ENCODE results near the gene CCP110. TPM values are rescaled to one million over a fixed set of nuclear protein-coding genes. Genes with fewer than 3 reads are reported as not detected.

CCP110 gene
- total and polyA plus RNA-seq, 2 of the 13 experiments (the other 11 are each of a cell fraction or from before 2014, with no cell fraction given): 10.0 to 11.1 TPM

GRCh38 chr16:19521471-19522396 lies 2.0 kb upstream of the CCP110 start, which contains the start of gene GDE1 (continued):
- TF ChIP-seq HNF4A (CRISPR knock-in tag; IDR thresholded peaks at IDR 0.05): no peak
- no peak for TF ChIP-seq ZBTB14 (CRISPR knock-in tag; IDR thresholded peaks at IDR 0.05)
- 0 out of 2 replicates have a peak, but pooled peaks have one; percentile 72 for TF ChIP-seq ZFP37 (CRISPR knock-in tag; IDR thresholded peaks at IDR 0.05; ENCODE audit: borderline replicate concordance)
- no peak; the same call in 1 of the 2 replicates for TF ChIP-seq KDM6A (CRISPR knock-in tag; IDR thresholded peaks at IDR 0.05; ENCODE audit: low read depth)
- peak; percentile 99 for TF ChIP-seq ZNF883 (CRISPR knock-in tag; IDR thresholded peaks at IDR 0.05; ENCODE audit: not compliant biosample characterization)
- TF ChIP-seq ZNF468 (CRISPR knock-in tag; IDR thresholded peaks at IDR 0.05): no peak
- 0 out of 2 replicates have a peak, but pooled peaks have one; percentile 72 for TF ChIP-seq PITX1 (CRISPR knock-in tag; IDR thresholded peaks at IDR 0.05)
- peak; percentile 97 for TF ChIP-seq POGK (CRISPR knock-in tag; conservative IDR thresholded peaks at IDR 0.05)
- TF ChIP-seq PCBP2 (optimal IDR thresholded peaks at IDR 0.05; ENCODE audit: low read depth, low read length, poor library complexity, severe bottlenecking): no peak
- peak; percentile 90 for TF ChIP-seq SP5 (CRISPR knock-in tag; IDR thresholded peaks at IDR 0.05; ENCODE audit: borderline replicate concordance, low read depth)
- peak; percentile 67; the same call in 1 of the 2 replicates for TF ChIP-seq SNAPC2 (CRISPR knock-in tag; IDR thresholded peaks at IDR 0.05)
- 0 out of 2 replicates have a peak, but pooled peaks have one; percentile 73 for TF ChIP-seq U2AF2 (IDR thresholded peaks at IDR 0.05; ENCODE audit: low read depth, low read length)
- TF ChIP-seq HDAC1 (CRISPR knock-in tag; IDR thresholded peaks at IDR 0.05): peak; percentile 96
- peak; percentile 93 for TF ChIP-seq ZNF816 (CRISPR knock-in tag; IDR thresholded peaks at IDR 0.05; ENCODE audit: borderline replicate concordance)
- peak; percentile 11; the same call in 1 of the 2 replicates for TF ChIP-seq ZBTB44 (CRISPR knock-in tag; IDR thresholded peaks at IDR 0.05)
- no peak for TF ChIP-seq ONECUT2 (CRISPR knock-in tag; IDR thresholded peaks at IDR 0.05)
- TF ChIP-seq GATAD1 (CRISPR knock-in tag; IDR thresholded peaks at IDR 0.05): peak; percentile 77
- 0 out of 2 replicates have a peak, but pooled peaks have one; percentile 40 for TF ChIP-seq ZC3H4 (CRISPR knock-in tag; IDR thresholded peaks at IDR 0.05; ENCODE audit: borderline replicate concordance)
- TF ChIP-seq ZNF552 (CRISPR knock-in tag; IDR thresholded peaks at IDR 0.05; ENCODE audit: borderline replicate concordance): peak; percentile 29; the same call in 1 of the 2 replicates
- no peak for TF ChIP-seq CEBPB (IDR thresholded peaks at IDR 0.05; ENCODE audit: borderline replicate concordance, low read depth, low read length)
- peak; percentile 78; the same call in 1 of the 2 replicates for TF ChIP-seq ZNF124 (CRISPR knock-in tag; IDR thresholded peaks at IDR 0.05)
- no peak for TF ChIP-seq ZNF839 (CRISPR knock-in tag; IDR thresholded peaks at IDR 0.05; ENCODE audit: borderline replicate concordance)
- TF ChIP-seq ZNF788 (CRISPR knock-in tag; IDR thresholded peaks at IDR 0.05; ENCODE audit: borderline replicate concordance): 0 out of 2 replicates have a peak, but pooled peaks have one; percentile 71
